ENCODE results near the gene ACP4. TPM values are rescaled to one million over a fixed set of nuclear protein-coding genes. Genes with fewer than 3 reads are reported as not detected.
A peak's percentile ranks its signal among the peaks of the same experiment; 100 is the strongest.

The ACP4 gene
- not detected for total RNA-seq

GRCh38 chr19:50790396-50790795 lies at the start of gene ACP4:
ACP4 (plus strand) TSS chr19:50790415; CDS start chr19:50790415, 0 bp downstream.

GRCh38 chr19:50770164-50770563 lies 20.1 kb upstream of the ACP4 start, which contains the start of gene GPR32:
GPR32 (plus strand) TSS chr19:50770464; CDS start chr19:50770601, 137 bp downstream.

GRCh38 chr19:50823389-50824042 lies 33.3 kb downstream of the ACP4 start, which contains the start of gene KLK1:
KLK1 (minus strand) TSS chr19:50823787; CDS start chr19:50823748, 39 bp downstream.

GRCh38 chr19:50833117-50833801 lies 43.0 kb downstream of the ACP4 start, which contains the start of gene KLK15:
KLK15 (minus strand) TSS chr19:50833574; CDS start chr19:50831492, 2,082 bp downstream.

Small RNA genes within 50 kb of the gene (small RNA-seq; reads per million reads assigned to genes)
- gene SNORD88A (133 reads per million, percentile 97 among the genes with 10 or more reads in this experiment), gene SNORD88B (not detected), gene SNORD88C (not detected)

Other genes starting within 250 kb of the ACP4 start
- gene LRRC4B, start 222.0 kb upstream of the ACP4 start, total RNA-seq: 105 TPM
- gene SYT3, start 150.5 kb upstream of the ACP4 start, total RNA-seq: 36.0 TPM
- gene C19orf81, start 141.0 kb upstream of the ACP4 start, total RNA-seq: not detected
- gene SHANK1, start 70.6 kb upstream of the ACP4 start, total RNA-seq: 23.3 TPM
- 2.5 TPM for gene CLEC11A, start 67.1 kb upstream of the ACP4 start, total RNA-seq
- gene GPR32, start 20.0 kb upstream of the ACP4 start, total RNA-seq: not detected
- gene KLK1, start 33.4 kb downstream of the ACP4 start, total RNA-seq: not detected
- not detected for gene KLK15, start 43.2 kb downstream of the ACP4 start, total RNA-seq
- gene KLK3, start 64.5 kb downstream of the ACP4 start, total RNA-seq: not detected
- gene KLK2, start 83.0 kb downstream of the ACP4 start, total RNA-seq: not detected
- gene KLK4, start 121.0 kb downstream of the ACP4 start, total RNA-seq: not detected
- 0.69 TPM for gene KLK5, start 162.6 kb downstream of the ACP4 start, total RNA-seq
- gene KLK6, start 179.2 kb downstream of the ACP4 start, total RNA-seq: not detected
- not detected for gene KLK7, start 193.5 kb downstream of the ACP4 start, total RNA-seq
- not detected for gene KLK8, start 211.2 kb downstream of the ACP4 start, total RNA-seq
- 3.2 TPM for gene KLK10, start 229.3 kb downstream of the ACP4 start, total RNA-seq
- not detected for gene KLK11, start 236.2 kb downstream of the ACP4 start, total RNA-seq
- gene KLK12, start 244.6 kb downstream of the ACP4 start, total RNA-seq: not detected

Measured in diencephalon (tissue), 1 donor.